GM06990 (cell line): Measurements from ENCODE around the gene SMIM5.

Source experiments
- DNase-seq: peaks from one replicate; pipeline ENCODE4 v3.0.0-alpha.2; 2011; ENCODE audit not compliant: insufficient read length; ENCODE audit errors: extremely low read depth
- H3K27me3 ChIP-seq: replicated peaks from 2 replicates; pipeline ENCODE4 v1.6.0; 2011; ENCODE audit warnings: low read length; ENCODE audit not compliant: control insufficient read depth, insufficient read depth
- H3K36me3 ChIP-seq: 2 replicates; pipeline ENCODE4 v1.5.1; 2011; ENCODE audit warnings: low read length; ENCODE audit not compliant: control insufficient read depth, insufficient read depth
- H3K4me3 ChIP-seq: replicated peaks from 2 replicates; pipeline ENCODE4 v1.5.1; 2011; ENCODE audit warnings: low read depth, mild to moderate bottlenecking, control low read depth, low read length
- TF ChIP-seq, protein P1 (sequence below): IDR thresholded peaks from 2 replicates; pipeline ENCODE4 v1.5.1; 2011; ENCODE audit warnings: low read length, control low read depth, mild to moderate bottlenecking, inconsistent platforms; ENCODE audit not compliant: insufficient read depth, poor library complexity, severe bottlenecking

SMIM5 gene

GRCh38 chr17:75610103-75610984 lies 22.9 kb upstream of the SMIM5 start:
- DNase-seq = no peak
- TF ChIP-seq, protein P1, sequence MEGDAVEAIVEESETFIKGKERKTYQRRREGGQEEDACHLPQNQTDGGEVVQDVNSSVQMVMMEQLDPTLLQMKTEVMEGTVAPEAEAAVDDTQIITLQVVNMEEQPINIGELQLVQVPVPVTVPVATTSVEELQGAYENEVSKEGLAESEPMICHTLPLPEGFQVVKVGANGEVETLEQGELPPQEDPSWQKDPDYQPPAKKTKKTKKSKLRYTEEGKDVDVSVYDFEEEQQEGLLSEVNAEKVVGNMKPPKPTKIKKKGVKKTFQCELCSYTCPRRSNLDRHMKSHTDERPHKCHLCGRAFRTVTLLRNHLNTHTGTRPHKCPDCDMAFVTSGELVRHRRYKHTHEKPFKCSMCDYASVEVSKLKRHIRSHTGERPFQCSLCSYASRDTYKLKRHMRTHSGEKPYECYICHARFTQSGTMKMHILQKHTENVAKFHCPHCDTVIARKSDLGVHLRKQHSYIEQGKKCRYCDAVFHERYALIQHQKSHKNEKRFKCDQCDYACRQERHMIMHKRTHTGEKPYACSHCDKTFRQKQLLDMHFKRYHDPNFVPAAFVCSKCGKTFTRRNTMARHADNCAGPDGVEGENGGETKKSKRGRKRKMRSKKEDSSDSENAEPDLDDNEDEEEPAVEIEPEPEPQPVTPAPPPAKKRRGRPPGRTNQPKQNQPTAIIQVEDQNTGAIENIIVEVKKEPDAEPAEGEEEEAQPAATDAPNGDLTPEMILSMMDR = no peak
- Histone ChIP-seq H3K4me3 (no peak overlapping the region), H3K36me3 (no peaks in the 10 kb centered on the region), H3K27me3 (no peaks in the 10 kb centered on the region)

DNA sequence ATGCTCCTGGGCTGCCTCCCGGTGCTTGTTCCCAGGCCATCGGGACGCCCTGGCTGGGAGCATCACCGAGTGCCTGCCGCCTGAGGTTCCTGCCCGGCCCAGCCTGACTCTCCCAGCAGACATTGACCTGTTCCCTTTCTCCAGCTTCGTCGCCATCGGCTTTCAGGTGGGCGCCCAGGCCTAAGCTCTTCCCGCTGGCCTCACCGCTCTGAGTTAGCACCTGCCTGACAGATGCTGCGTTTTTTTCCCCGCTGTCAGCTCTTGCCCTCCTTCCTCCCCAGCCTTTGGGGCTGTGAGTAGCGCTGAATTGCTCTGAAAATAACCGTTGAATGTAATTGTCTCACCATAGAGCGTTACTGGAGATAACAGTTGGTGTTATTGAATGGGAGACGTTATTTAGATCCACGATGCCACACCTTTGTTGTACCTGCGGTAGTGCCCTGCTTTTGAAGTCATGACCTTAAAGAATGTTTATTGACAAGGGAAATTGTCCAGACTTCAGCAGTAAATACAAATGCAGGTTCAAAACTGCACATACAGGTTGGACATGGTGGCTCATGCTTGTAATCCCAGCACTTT lies 21.3 kb upstream of the SMIM5 start:
- TF ChIP-seq, protein P1 = no peak
- Histone ChIP-seq H3K4me3 (no peak overlapping the region), H3K36me3 (no peaks in the 10 kb centered on the region), H3K27me3 (no peaks in the 10 kb centered on the region; the same call in 1 of the 2 replicates)
- DNase-seq = no peak

DNA sequence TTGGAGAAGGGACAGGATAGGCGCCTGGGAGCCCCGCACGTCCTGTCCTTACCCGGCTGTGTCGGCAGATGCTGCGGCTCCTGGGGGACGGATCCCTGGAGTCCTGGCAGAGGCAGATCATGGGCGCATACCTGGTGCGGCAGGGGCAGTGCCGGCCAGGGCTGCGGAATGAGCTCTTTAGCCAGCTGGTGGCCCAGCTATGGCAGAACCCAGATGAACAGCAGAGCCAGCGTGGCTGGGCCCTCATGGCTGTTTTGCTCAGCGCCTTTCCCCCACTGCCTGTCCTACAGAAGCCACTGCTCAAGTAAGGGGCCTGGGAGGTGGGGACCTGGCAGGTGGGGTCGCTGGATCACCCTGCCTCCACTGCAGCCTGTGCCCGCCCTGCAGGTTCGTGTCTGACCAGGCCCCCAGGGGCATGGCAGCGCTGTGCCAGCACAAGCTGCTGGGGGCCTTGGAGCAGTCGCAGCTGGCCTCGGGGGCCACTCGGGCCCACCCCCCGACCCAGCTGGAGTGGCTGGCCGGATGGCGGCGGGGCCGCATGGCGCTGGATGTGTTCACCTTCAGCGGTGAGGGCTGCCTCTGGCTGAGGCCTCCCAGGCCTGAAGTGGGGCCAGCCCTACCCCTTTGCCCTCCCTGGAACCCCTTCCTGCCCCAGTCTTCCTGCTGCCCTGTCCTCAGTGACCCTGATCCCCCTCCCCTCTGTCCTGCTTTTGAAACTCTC lies 20.2 kb upstream of the SMIM5 start:
- H3K27me3 ChIP-seq = no peaks in the 10 kb centered on the region; the same call in 1 of the 2 replicates
- TF ChIP-seq, protein P1 = no peak
- no peak for DNase-seq
- no peaks in the 10 kb centered on the region for H3K36me3 ChIP-seq
- no peak overlapping the region for H3K4me3 ChIP-seq

DNA sequence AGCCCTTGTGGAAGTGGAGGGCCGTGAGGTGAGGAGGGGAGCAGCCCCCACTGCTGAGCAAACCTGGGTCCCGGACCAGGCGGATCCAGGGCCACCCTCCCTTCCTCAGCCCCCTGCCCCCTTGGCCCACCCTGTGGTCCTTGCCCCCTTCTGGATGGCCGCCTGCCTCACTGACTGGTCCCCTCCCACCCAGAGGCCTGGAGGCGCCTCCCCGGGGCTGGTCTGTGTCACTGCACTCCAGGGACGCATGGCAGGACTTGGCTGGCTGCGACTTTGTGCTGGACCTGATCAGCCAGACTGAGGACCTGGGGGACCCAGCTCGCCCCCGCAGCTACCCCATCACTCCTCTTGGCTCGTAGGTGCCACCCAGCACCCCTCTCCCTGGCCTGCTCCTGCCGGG lies 19.2 kb upstream of the SMIM5 start:
- DNase-seq = no peak
- Histone ChIP-seq H3K36me3 (no peaks in the 10 kb centered on the region), H3K27me3 (no peaks in the 10 kb centered on the region; the same call in 1 of the 2 replicates), H3K4me3 (no peak overlapping the region)
- TF ChIP-seq, protein P1 = peak; percentile 35

- Histone ChIP-seq H3K36me3 (no peaks in the 10 kb centered on the region), H3K4me3 (no peak overlapping the region), H3K27me3 (no peaks in the 10 kb centered on the region; the same call in 1 of the 2 replicates)
- no peak for DNase-seq
- TF ChIP-seq, protein P1 = no peak
Measured at GRCh38 chr17:75614556-75615270, 18.5 kb upstream of the SMIM5 start.
